Measurements from ENCODE around the gene ZNF454.

- no peak for TF ChIP-seq MAX (IDR thresholded peaks at IDR 0.05)
- TF ChIP-seq CTCF (IDR thresholded peaks at IDR 0.05) = no peak
- no peak for TF ChIP-seq PBX3 (IDR thresholded peaks at IDR 0.05)
- no peak for TF ChIP-seq ZFP36 (IDR thresholded peaks at IDR 0.05; ENCODE audit: borderline replicate concordance, partially characterized antibody)
- TF ChIP-seq ELK1 (IDR thresholded peaks at IDR 0.05; ENCODE audit: low read depth, low read length) = no peak
- TF ChIP-seq REST (IDR thresholded peaks at IDR 0.05) = no peak
- TF ChIP-seq RNF2 (IDR thresholded peaks at IDR 0.05; ENCODE audit: borderline replicate concordance, low read depth) = no peak
- no peak for TF ChIP-seq RAD21 (conservative IDR thresholded peaks at IDR 0.05 in 1 of 2, IDR thresholded peaks at IDR 0.05 in 1 of 2)
- TF ChIP-seq USF2 (IDR thresholded peaks at IDR 0.05) = no peak
- no peak for TF ChIP-seq POLR2A (IDR thresholded peaks at IDR 0.05; ENCODE audit: low read length)
These were observed 40.4 kb downstream of the ZNF454 start for GRCh38 chr5:178981381-178981780.

Data from A549 (cell line).